ENCODE data around the gene LINGO1. TPM values are rescaled to one million over a fixed set of nuclear protein-coding genes. Genes with fewer than 3 reads are reported as not detected.

LINGO1 gene
- total RNA-seq (2022; extraction: Qiagen RNA extraction) = 6.7 to 11.6 TPM (median 9.6 TPM) in 5 replicates

DNA sequence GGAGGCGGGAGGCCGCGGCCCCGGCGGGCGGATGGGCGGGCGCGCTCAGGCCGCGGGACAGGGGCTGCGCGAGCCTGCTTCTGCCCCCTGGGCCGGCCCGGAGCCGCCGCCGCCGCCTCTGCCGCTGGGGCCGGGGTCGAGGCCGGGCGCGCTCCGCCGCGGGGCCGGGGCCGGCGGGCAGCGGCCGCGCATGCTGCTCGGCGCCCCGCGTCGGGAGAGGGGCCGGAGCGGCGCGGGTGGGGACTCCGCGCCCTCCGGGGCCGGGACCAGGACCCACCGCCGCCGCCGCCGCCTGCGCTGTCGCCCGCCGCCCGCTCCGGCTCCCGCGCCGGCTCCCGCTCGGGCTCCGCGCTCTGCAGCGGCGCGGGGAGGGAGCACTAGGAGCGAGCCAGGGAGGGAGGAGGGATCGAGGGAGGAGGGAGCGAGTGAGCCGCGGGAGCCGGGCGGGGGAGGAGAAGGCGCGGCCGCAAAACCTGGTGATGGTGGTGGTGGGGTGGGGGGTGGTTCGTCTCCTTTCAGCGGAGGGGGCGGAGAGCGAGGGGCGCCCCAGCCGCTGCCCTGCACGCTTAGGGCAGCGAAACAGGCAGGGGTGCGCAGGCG lies at the start of gene LINGO1:
Gene LINGO1, minus strand, starts transcription at position 379 of the 600 bp plus-strand sequence. CDS start 597 bp downstream, outside the sequence.

Other genes starting within 250 kb of the LINGO1 start
- gene PEAK1, start 212.8 kb downstream of the LINGO1 start, total RNA-seq (2022; extraction: Qiagen RNA extraction) = 5.9 to 8.3 TPM (median 7.8 TPM) in 5 replicates
- gene HMG20A, start 212.0 kb downstream of the LINGO1 start, total RNA-seq (2022; extraction: Qiagen RNA extraction) = 21.6 to 29.3 TPM (median 25.3 TPM) in 5 replicates

All from A549 treated with AZD2906 at 1 μM for 4 hours (cell line).